Body of pancreas (tissue), 4 donors: ENCODE results near the gene ZXDC. TPM values are rescaled to one million over a fixed set of nuclear protein-coding genes. Genes with fewer than 3 reads are reported as not detected.

ENCODE experiments used
- ATAC-seq: fragments of 150-250 bp; one replicate; pipeline ENCODE4 v1.9.1; 2016
- DNase-seq, 4 donors: peaks; one replicate each; pipeline ENCODE4 v3.0.0-alpha.2; 2019
- H3K27ac ChIP-seq, 4 donors: fragments of 200-600 bp; sonication (generic); 1 replicate in 3 of 4; 2 replicates in 1 of 4; pipeline versions ENCODE4 v1.5.1 to v1.6.1; 2016 to 2019; ENCODE audit warnings: mild to moderate bottlenecking in 1 of 4, mixed read lengths in 1 of 4, moderate library complexity in 1 of 4
- H3K27me3 ChIP-seq, 2 donors: fragments of 200-600 bp; sonication (generic); one replicate each; pipeline ENCODE4 v1.6.0; 2016; ENCODE audit warnings: mild to moderate bottlenecking in 1 of 2
- H3K36me3 ChIP-seq, 2 donors: fragments of 200-600 bp; sonication (generic); replicated peaks in 1 of 2; 2 replicates each; pipeline ENCODE4 v1.5.1; 2016; ENCODE audit warnings: low read depth in 2 of 2; ENCODE audit not compliant: insufficient read depth in 1 of 2
- H3K4me1 ChIP-seq: fragments of 200-600 bp; sonication (generic); one replicate; pipeline ENCODE4 v1.6.0; 2016
- H3K4me3 ChIP-seq, 2 donors: fragments of 200-600 bp; sonication (generic); 1 replicate in 1 of 2; 2 replicates in 1 of 2; pipeline ENCODE4 v1.5.1; 2016 to 2019
- H3K9me3 ChIP-seq, 3 donors: fragments of 200-600 bp; sonication (generic); 1 replicate in 2 of 3; 2 replicates in 1 of 3; pipeline ENCODE4 v1.5.1; 2016
- CTCF ChIP-seq, 7 experiments: fragments of 450-650 bp in 4 of 7; fragments of 200-600 bp in 3 of 7; sonication (generic) in 3 of 7; IDR thresholded peaks; one replicate each; pipeline ENCODE4 v1.5.1; 2016 to 2019; ENCODE audit warnings: antibody characterized with exemption in 7 of 7
- POLR2A ChIP-seq, 3 donors: fragments of 450-650 bp; IDR thresholded peaks; one replicate each; pipeline ENCODE4 v1.6.1; 2016; ENCODE audit warnings: antibody characterized with exemption in 3 of 3, mild to moderate bottlenecking in 2 of 3
- WGBS, 2 donors: methylation state at CpG; one replicate each; pipeline ENCODE4 v1.1.5; 2017; 5-methylcytosine and 5-hydroxymethylcytosine counted together
- intact Hi-C: fragments of 100-400 bp; cut with DNase I; formaldehyde crosslinking; loops from one replicate; pipeline ENCODE4 v1.15.1; 2023
- total RNA-seq, 2 donors: library from RNA; depleted of rRNA; stranded (reverse); fragments of >200 nt; gene quantifications; one replicate each; pipeline ENCODE4 v1.1.0, GENCODE V29; 2016

The ZXDC gene
- total RNA-seq, 2 donors from 2014 or later = 33.9 to 39.4 TPM

- no peaks in the 10 kb centered on the region for H3K36me3 ChIP-seq
- no peaks in the 10 kb centered on the region for H3K4me1 ChIP-seq
- no peak overlapping the region for H3K27ac ChIP-seq
- 76 to 87% methylated on average over 21 of the region's 21 CpGs for WGBS, 2 donors
- no peaks in the 10 kb centered on the region for H3K9me3 ChIP-seq
- H3K27me3 ChIP-seq = no peaks in the 10 kb centered on the region
- no peak for DNase-seq
- intact Hi-C loops = no loop called here
- TF ChIP-seq CTCF (IDR thresholded peaks at IDR 0.05) (no peak), POLR2A (IDR thresholded peaks at IDR 0.05) (no peak)
- no peak for ATAC-seq
- no peak overlapping the region for H3K4me3 ChIP-seq
Measured at GRCh38 chr3:126491221-126492013, 15.7 kb upstream of the ZXDC start.

- ATAC-seq (peak; percentile 45), DNase-seq (peak in 3 of 4 donors; percentile 39 to 63 (median 53))
Measured at GRCh38 chr3:126490619-126491018, 14.9 kb upstream of the ZXDC start.

GRCh38 chr3:126488886-126489569 is 13.3 kb upstream of the ZXDC start:
- WGBS, 2 donors = 86 to 87% methylated on average over 16 of the region's 16 CpGs
- DNase-seq (no peak), ATAC-seq (no peak)
- Histone ChIP-seq H3K9me3 (no peaks in the 10 kb centered on the region), H3K36me3 (no peaks in the 10 kb centered on the region), H3K27ac (no peak overlapping the region), H3K27me3 (no peaks in the 10 kb centered on the region), H3K4me3 (no peak overlapping the region), H3K4me1 (no peaks in the 10 kb centered on the region)
- TF ChIP-seq CTCF (IDR thresholded peaks at IDR 0.05) = no peak
- intact Hi-C loops = no loop called here

More at GRCh38 chr3:126490619-126491018, 14.9 kb upstream of the ZXDC start:
- Histone ChIP-seq H3K27me3 (no peaks in the 10 kb centered on the region), H3K27ac (no peak overlapping the region), H3K4me1 (no peaks in the 10 kb centered on the region), H3K9me3 (no peaks in the 10 kb centered on the region), H3K36me3 (no peaks in the 10 kb centered on the region), H3K4me3 (no peak overlapping the region)
- intact Hi-C loops = no loop called here
- WGBS, 2 donors = 43 to 55% methylated on average over 6 of the region's 6 CpGs
- TF ChIP-seq CTCF (IDR thresholded peaks at IDR 0.05) = peak in 3 of 7 experiments; percentile 14 to 35 (median 23)
- no peak for TF ChIP-seq POLR2A (IDR thresholded peaks at IDR 0.05)

- Histone ChIP-seq H3K4me1 (no peaks in the 10 kb centered on the region), H3K9me3 (no peaks in the 10 kb centered on the region), H3K4me3 (no peak overlapping the region), H3K36me3 (no peaks in the 10 kb centered on the region), H3K27me3 (no peaks in the 10 kb centered on the region), H3K27ac (no peak overlapping the region)
- intact Hi-C loops = no loop called here
- ATAC-seq (no peak), DNase-seq (no peak)
- TF ChIP-seq CTCF (IDR thresholded peaks at IDR 0.05) = no peak
- no peak for TF ChIP-seq POLR2A (IDR thresholded peaks at IDR 0.05)
- WGBS, 2 donors = 71 to 83% methylated on average over 8 to 14 of the region's 14 CpGs
Measured at GRCh38 chr3:126488185-126488584, 12.5 kb upstream of the ZXDC start.
